ENCODE results near the gene SH3GLB1. TPM values are rescaled to one million over a fixed set of nuclear protein-coding genes. Genes with fewer than 3 reads are reported as not detected.

Gene SH3GLB1
- total RNA-seq, 1 experiment from 2014 or later: 54.6 TPM

GRCh38 chr1:86774305-86775295 is 70.2 kb downstream of the SH3GLB1 start:
- BruUV-seq (replicated peaks): no TSS peak

DNA sequence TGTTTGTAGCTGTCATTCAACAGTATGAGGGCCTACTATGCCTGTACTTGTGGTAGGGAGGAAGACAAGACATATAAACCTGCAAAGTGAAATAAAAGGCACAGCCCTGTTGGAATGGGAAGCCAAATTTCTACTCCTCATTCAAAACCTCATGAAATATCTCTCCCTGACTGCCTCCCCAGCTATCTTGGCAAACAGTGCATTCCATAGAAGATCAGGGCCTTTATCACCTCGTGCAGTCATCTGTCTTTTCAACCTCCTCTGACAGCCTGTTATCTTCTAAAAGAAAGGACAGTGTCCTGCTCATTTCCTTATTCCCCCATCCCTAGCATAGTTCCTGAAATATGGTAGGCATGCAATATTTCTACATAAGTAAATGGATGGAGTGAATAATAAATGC is 71.0 kb downstream of the SH3GLB1 start:
- CTCF ChIA-PET: no interaction called here
- TF ChIP-seq CTCF (IDR thresholded peaks at IDR 0.05; ENCODE audit: unreplicated experiment): no peak

More at GRCh38 chr1:86774305-86775295, 70.2 kb downstream of the SH3GLB1 start:
- no peaks in the 10 kb centered on the region for H3K27me3 Mint-ChIP-seq (ENCODE audit: unreplicated experiment)
- intact Hi-C loops (cut with micrococcal nuclease; ENCODE audit: unreplicated experiment): loop anchor here (10.0 kb wide), 1 partner anchor 140 kb away; the partner anchor contains the start of genes HS2ST1 and SELENOF
- peak; percentile 68 for DNase-seq
- peak overlapping the region; percentile 66 for H3K27ac Mint-ChIP-seq (ENCODE audit: unreplicated experiment)
- H3K4me1 Mint-ChIP-seq (ENCODE audit: low read depth, unreplicated experiment): peaks cover 56% of the 10 kb centered on the region
- TF ChIP-seq CTCF (IDR thresholded peaks at IDR 0.05; ENCODE audit: unreplicated experiment): no peak
- H3K4me3 Mint-ChIP-seq (ENCODE audit: low read depth, unreplicated experiment): peak overlapping the region; percentile 54
- CTCF ChIA-PET: interaction anchor here (0.8 to 1.4 kb wide), 5 partner anchors 16 to 139 kb away, joined by 3 to 13 read pairs (median 6); partner anchors contain the start of genes HS2ST1 and SELENOF
- peaks cover 2% of the 10 kb centered on the region for H3K9me3 Mint-ChIP-seq (ENCODE audit: low read depth, unreplicated experiment)
- H3K36me3 Mint-ChIP-seq (ENCODE audit: insufficient read depth, unreplicated experiment): peaks cover 5% of the 10 kb centered on the region

DNA sequence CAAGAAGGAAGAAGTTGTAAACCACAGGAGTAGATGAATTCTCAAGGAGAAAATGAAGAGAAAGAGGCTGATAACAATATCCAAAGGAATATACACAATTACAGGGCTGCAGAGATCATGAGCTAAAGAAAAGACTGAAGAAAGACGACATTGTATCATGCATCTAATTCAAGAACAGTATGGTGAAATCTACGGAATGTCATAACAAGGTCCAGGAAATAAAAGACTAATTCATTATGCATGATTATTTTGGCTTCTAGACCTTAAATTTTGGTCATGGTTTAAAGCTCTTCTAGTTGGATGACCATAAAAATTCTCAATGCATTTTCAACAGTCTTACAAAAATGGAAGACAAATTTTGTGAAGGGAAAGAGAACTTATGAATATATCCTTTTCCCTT is 71.7 kb downstream of the SH3GLB1 start:
- Mint-ChIP-seq H3K9me3 (ENCODE audit: low read depth, unreplicated experiment) (peaks cover 2% of the 10 kb centered on the region), H3K27ac (ENCODE audit: unreplicated experiment) (no peak overlapping the region), H3K4me3 (ENCODE audit: low read depth, unreplicated experiment) (no peak overlapping the region), H3K4me1 (ENCODE audit: low read depth, unreplicated experiment) (peaks cover 72% of the 10 kb centered on the region), H3K27me3 (ENCODE audit: unreplicated experiment) (no peaks in the 10 kb centered on the region), H3K36me3 (ENCODE audit: insufficient read depth, unreplicated experiment) (peaks cover 12% of the 10 kb centered on the region)
- no peak for TF ChIP-seq CTCF (IDR thresholded peaks at IDR 0.05; ENCODE audit: unreplicated experiment)
- no peak for DNase-seq
- CTCF ChIA-PET: no interaction called here
- no TSS peak for BruUV-seq (replicated peaks)
- intact Hi-C loops (cut with micrococcal nuclease; ENCODE audit: unreplicated experiment): loop anchor here (10.0 kb wide), 1 partner anchor 139 kb away; the partner anchor contains the start of genes HS2ST1 and SELENOF

More for the DNA sequence above, 71.0 kb downstream of the SH3GLB1 start:
- peaks cover 2% of the 10 kb centered on the region for H3K9me3 Mint-ChIP-seq (ENCODE audit: low read depth, unreplicated experiment)
- BruUV-seq (replicated peaks): no TSS peak
- no peaks in the 10 kb centered on the region for H3K27me3 Mint-ChIP-seq (ENCODE audit: unreplicated experiment)
- peaks cover 5% of the 10 kb centered on the region for H3K36me3 Mint-ChIP-seq (ENCODE audit: insufficient read depth, unreplicated experiment)
- no peak for DNase-seq
- peak overlapping the region; percentile 66 for H3K27ac Mint-ChIP-seq (ENCODE audit: unreplicated experiment)
- peaks cover 64% of the 10 kb centered on the region for H3K4me1 Mint-ChIP-seq (ENCODE audit: low read depth, unreplicated experiment)
- H3K4me3 Mint-ChIP-seq (ENCODE audit: low read depth, unreplicated experiment): no peak overlapping the region
- intact Hi-C loops (cut with micrococcal nuclease; ENCODE audit: unreplicated experiment): loop anchor here (10.0 kb wide), 1 partner anchor 139 kb away; the partner anchor contains the start of genes HS2ST1 and SELENOF

DNA sequence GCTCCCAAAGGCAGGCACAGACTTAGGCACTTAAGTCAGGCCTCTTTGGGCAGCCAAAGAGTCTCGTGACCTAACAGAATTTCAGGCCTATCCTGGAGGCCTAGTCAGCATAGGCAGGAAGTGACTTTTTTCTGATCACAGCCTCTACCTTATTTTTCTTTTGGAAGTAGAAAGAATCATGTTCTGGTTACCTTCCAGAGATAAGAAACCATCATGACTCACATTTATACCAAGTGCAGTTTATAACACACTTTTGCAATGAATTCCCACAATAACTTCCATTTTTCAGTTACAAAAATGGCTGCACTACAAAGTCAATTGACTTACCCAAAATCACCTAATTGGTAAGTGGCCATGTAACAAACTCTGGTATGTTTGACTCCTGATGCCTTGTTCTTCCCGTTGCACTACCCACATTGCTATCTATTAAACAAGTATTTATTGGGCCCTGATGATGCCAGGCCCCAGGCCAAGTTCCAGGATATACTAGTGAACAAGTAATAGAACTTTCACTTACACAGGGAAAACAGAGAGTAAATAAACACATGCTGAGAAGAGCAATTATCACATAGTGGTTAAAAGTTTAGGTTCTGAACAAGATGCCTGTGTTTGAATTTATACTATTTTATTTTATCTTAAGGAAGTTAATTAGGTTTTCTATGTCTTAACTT is 74.3 kb downstream of the SH3GLB1 start:
- CTCF ChIA-PET: no interaction called here
- Mint-ChIP-seq H3K27ac (ENCODE audit: unreplicated experiment) (peak overlapping the region; percentile 87), H3K27me3 (ENCODE audit: unreplicated experiment) (no peaks in the 10 kb centered on the region), H3K36me3 (ENCODE audit: insufficient read depth, unreplicated experiment) (peaks cover 14% of the 10 kb centered on the region), H3K4me3 (ENCODE audit: low read depth, unreplicated experiment) (no peak overlapping the region), H3K4me1 (ENCODE audit: low read depth, unreplicated experiment) (peaks cover 72% of the 10 kb centered on the region), H3K9me3 (ENCODE audit: low read depth, unreplicated experiment) (peaks cover 2% of the 10 kb centered on the region)
- no peak for DNase-seq
- no peak for TF ChIP-seq CTCF (IDR thresholded peaks at IDR 0.05; ENCODE audit: unreplicated experiment)
- intact Hi-C loops (cut with micrococcal nuclease; ENCODE audit: unreplicated experiment): loop anchor here (10.0 kb wide), 1 partner anchor 136 kb away; the partner anchor contains the start of genes HS2ST1 and SELENOF
- BruUV-seq (replicated peaks): no TSS peak

Measured in Calu3 (cell line).